ENCODE results near the gene SLC22A23. TPM values are rescaled to one million over a fixed set of nuclear protein-coding genes. Genes with fewer than 3 reads are reported as not detected.

SLC22A23 gene
- total RNA-seq, 1 experiment from 2014 or later = 10.1 TPM

DNA sequence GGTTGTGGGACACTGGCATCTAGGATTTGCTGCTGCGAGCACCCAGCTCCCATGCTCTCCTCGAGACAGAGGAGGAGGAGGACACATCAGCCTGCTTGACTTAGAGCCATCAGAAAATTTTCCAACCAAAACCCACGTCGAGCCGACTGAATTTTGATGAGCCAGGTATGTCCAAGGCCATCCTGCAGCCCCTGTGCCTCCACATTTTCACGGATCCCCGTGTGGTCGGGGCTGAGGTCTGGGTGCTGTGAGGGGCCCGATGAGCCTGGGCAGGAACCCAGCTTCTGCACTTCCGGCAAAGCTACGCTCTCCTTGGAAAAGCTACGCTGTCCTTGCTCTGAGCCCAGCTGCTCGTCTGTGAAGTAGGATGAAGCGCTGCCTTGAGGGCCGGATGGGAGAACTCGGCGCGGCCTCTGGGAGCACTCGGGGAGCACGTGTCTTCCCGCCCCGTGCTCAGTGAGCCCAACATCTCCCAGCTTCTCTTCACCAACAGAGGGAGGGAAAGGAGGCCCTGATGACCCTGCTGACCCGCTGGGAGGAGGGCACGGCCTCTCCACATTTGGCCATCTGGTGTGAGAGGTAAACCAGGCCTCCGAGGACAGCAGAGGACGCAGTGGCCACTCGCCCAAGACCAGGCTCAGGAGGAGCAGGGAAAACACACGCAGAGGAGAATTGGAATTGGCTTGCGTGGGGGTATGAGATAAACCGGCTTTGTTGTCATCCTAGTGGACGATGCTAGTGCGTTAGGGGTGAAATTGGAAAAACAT, 164.2 kb downstream of the SLC22A23 start:
- DNase-seq (ENCODE audit: low read depth) = no peak
- in situ Hi-C loops (cut with HindIII; ENCODE audit: low pct_unique_long_range_greater_than_20kb, low sequenced_read_pairs) = no loop called here

DNA sequence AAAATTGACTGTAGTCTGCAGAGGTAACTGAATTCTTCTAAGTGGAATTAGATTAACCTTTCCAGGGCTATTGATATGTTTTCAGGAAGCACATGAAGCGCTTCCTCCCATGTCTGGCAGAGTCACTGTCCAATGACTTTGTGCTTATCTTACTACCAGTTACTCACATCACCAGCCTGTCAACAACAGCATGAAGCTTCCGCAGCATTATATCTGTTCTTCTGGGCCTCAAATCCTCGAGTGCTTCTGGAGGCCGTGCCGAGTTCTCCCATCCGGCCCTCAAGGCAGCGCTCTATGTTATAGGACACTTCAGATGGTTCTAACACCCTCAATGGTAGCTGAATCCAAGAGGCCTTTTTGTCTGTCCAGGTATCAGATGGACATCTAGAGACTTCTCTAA, 164.9 kb downstream of the SLC22A23 start:
- in situ Hi-C loops (cut with HindIII; ENCODE audit: low pct_unique_long_range_greater_than_20kb, low sequenced_read_pairs) = no loop called here
- DNase-seq (ENCODE audit: low read depth) = no peak

DNA sequence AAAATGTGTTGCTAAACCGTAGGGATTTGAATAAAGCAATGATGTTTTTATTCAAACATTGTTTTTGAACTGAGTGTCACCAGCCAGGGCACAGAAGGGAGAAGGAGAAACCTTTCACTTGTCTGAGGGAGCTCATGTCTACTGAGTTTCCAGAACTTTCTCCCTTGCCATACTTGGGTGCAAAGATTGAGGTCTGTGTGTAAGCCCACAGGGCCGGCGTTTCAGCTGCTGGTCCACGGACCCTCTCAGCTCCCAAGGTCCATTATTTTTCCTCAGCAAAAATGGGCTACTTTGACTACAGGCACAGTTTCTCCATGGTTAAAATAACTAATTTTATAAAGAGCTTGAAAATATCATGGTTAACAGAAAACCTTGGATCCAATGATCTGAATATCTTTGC, 165.5 kb downstream of the SLC22A23 start:
- no peak for DNase-seq (ENCODE audit: low read depth)
- in situ Hi-C loops (cut with HindIII; ENCODE audit: low pct_unique_long_range_greater_than_20kb, low sequenced_read_pairs) = no loop called here

DNA sequence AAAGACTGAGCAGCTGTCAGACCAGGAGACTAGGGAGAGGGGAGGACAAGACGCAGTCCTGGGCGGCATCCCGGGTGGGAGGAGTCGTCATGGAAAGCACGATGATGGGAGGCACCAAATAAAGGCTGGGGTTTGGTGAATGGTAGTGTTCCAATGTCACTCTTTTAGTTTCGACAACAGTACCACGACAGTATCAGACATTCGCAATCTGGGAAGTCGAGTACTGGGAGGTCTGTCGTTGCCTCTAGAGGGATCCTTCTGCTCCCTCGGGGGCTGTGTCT, 166.0 kb downstream of the SLC22A23 start:
- in situ Hi-C loops (cut with HindIII; ENCODE audit: low pct_unique_long_range_greater_than_20kb, low sequenced_read_pairs) = no loop called here
- DNase-seq (ENCODE audit: low read depth) = no peak

DNA sequence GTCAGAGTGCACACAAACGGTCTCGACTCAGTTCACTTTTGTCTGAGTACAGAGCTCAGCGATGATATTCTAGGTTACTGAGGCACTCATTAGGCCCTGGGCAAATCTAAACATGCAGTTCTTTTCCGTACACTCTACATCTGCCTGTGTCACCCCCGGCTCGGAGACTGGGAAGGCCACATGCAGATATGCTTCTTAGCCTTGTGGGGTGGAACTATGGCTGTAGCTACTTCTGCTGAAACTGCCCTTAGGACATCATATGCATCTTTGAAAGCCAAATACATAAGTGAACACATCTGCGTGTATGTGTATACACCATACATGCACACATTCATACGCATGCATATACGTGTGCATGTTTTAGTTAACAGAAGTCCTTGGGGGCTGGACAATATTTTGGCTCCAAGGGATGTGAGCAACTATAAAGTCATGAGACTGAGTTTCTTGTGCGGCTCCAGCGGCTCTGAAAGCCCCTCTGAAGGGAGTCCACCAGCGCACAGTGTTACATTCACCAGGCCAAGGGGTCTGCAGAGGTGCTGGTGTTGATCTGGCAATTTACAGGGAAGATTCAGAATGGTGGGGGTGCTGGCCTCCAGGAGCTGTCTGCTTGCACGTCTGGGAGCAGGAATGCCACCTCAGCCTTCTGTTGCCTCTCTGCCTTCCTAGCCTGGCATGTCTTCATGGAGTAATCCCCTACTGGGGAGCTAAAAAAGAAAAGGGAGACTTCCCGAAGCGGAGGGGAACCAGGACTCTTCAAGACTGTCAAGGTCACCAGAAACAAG, 166.5 kb downstream of the SLC22A23 start:
- in situ Hi-C loops (cut with HindIII; ENCODE audit: low pct_unique_long_range_greater_than_20kb, low sequenced_read_pairs) = no loop called here
- DNase-seq (ENCODE audit: low read depth) = no peak

DNA sequence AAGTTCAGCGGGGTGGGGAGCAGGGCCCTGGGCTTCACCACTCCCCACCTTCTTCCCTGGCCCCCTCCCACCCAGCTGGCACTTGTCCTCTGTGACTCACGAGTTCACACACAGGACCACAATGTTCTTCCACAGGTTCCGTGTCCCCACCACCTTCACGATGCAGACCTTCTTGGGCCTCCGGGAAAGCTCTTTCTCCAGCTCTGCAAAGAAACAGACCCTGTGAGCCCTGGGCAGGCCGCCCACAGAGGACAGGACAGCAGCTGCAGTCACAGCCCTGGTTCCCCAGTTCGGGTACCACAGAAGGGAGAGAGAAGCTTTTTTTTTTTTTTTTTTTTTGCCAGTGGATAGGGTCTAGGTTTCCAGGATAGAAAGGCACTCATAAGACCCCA, 167.2 kb downstream of the SLC22A23 start:
- no peak for DNase-seq (ENCODE audit: low read depth)
- in situ Hi-C loops (cut with HindIII; ENCODE audit: low pct_unique_long_range_greater_than_20kb, low sequenced_read_pairs) = no loop called here

DNA sequence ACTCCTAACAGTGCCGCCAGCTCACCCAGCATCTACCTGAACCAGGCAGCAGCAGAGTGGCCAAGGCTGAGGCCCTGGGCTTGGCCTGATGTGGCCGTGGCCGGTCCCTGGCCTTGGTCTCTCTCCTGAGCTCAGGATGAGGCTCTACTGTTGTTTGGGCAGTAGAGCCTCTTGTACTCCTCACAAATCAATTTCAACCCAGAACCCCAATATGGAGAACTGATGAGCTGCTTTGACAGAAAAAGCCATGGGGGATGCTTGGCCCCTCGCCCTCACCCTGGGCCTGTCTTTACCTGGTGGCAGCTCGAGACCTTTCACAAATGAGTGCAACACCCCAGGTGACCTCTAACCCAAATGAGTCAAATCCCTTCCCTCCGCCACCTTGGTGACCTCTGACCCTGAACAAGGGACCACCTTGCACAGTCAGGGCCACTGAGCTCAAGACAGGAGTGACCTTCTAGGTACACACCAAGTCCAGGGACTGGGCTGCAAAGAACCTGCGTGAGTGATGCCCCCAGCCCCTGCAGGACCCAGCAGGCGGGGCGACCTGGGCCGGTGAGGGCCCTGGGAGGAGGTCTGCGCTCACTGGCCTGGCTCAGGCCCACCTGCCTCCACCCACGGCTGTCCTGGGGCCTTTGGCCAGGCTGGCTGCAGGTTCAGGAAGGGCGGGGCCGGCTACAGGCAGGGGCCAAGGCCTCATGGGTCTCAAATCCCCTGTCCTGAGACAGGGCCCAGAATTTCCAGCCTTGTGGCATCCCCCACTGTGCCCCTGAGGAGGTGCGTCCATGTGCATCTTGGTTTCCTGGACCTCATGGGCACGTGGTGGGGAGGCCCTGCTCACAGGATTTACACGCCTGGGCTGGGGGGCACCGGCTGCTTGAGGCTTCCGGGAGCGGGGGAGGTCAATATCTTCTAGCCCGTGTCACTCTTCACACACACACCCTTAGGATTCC, 167.9 kb downstream of the SLC22A23 start:
- DNase-seq (ENCODE audit: low read depth) = no peak
- in situ Hi-C loops (cut with HindIII; ENCODE audit: low pct_unique_long_range_greater_than_20kb, low sequenced_read_pairs) = no loop called here

DNA sequence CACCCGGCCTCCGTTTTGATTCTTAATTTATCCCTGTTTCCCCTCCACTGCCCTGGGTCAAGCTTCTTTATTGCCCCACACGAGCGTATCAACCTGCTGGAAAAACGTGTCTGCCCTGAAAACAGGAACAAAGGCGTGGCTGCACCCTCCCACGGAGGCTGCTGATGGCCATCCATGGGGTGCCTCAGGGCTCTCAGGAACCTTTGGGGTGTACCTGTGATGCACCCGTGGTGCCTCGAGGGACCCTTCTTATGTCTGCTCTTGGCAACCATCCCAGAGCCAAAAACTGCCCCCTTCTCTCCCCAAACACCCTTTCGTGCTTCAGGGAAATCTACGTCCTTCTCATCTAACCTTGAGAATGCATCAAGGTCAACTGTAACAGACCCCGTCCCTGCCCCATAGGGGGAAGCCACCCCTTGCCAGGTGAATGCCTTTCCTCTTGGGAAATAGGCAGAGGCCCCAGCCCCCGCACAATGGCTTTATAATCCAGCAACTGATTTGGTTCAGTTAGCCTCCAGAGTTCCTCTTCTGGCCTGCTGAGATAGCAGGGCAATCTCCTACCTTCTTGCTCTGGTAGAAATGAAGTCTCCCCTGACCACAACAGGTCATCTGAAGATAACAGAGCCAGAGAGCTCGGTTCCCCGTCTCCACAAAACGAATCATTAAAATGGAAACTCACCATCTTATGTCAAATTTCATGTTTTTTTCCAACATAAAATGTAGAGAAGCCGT, 168.7 kb downstream of the SLC22A23 start:
- in situ Hi-C loops (cut with HindIII; ENCODE audit: low pct_unique_long_range_greater_than_20kb, low sequenced_read_pairs) = no loop called here

DNA sequence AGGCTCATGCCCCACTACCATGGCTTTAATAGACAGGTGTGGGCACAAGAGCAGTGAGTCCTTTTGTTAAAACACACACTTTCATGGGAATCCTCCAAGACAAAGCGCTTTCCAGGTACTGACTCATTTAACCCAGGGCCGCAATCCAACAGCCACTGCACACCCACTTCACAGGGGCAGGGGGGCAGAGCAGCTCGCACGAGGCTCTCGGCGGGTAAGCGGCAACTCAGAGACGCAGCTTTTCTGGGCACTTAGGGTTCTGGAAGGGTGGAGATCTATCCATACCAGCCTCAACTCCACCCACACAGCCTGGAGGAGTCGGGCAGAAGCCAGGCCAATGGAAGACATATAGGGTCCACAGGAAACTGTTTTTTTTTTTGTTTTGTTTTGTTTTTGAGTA, 169.5 kb downstream of the SLC22A23 start:
- in situ Hi-C loops (cut with HindIII; ENCODE audit: low pct_unique_long_range_greater_than_20kb, low sequenced_read_pairs) = no loop called here
- no peak for DNase-seq (ENCODE audit: low read depth)

More for the DNA sequence above, 168.7 kb downstream of the SLC22A23 start:
- DNase-seq (ENCODE audit: low read depth) = no peak

DNA sequence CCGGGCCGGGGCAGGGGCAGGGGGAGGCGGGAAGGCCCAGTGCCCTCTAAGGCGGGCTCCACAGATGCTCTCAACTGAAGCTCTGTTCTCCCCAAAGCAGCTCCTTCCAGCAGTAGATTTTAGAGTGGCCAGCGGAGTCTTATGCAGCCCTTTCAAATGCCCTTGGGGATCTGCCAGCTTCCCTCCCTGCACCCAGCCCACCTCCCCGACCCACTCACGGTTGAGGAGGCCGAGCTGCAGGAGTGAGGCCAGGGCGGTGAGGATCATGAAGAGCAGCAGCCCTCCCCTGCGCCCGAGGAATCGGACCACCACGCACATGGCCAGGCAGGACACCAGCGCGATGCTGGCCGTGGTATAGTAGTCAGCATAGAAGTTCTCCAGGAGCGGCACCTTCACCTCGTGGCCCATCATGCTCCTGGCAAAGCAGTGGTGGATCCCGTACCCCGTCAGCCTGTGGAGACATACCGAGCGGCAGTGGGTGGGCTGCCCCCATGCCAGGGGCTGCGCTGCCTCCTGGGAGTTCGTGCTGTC, 170.1 kb downstream of the SLC22A23 start:
- no peak for DNase-seq (ENCODE audit: low read depth)
- in situ Hi-C loops (cut with HindIII; ENCODE audit: low pct_unique_long_range_greater_than_20kb, low sequenced_read_pairs) = no loop called here

DNA sequence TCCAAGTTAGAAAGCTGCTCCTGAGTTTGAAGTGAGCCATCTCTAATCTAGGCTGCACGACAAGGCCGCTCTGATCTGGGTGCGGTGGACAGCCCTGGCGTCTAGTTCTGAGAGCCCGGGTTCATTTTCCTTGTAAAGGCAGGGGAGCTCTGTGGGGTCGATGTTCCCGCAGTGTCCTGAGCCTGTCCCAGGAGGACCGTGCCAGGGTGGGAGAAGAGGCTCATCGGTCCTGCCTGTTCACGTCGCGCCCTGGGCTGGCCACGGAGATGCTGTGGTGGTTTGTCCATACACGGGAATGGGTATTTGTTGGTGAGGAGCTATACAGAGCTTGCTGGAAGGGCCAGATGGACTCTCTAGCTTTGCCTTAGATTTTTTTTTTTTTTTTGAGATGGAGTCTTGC, 171.1 kb downstream of the SLC22A23 start:
- in situ Hi-C loops (cut with HindIII; ENCODE audit: low pct_unique_long_range_greater_than_20kb, low sequenced_read_pairs) = no loop called here
- DNase-seq (ENCODE audit: low read depth) = no peak

DNA sequence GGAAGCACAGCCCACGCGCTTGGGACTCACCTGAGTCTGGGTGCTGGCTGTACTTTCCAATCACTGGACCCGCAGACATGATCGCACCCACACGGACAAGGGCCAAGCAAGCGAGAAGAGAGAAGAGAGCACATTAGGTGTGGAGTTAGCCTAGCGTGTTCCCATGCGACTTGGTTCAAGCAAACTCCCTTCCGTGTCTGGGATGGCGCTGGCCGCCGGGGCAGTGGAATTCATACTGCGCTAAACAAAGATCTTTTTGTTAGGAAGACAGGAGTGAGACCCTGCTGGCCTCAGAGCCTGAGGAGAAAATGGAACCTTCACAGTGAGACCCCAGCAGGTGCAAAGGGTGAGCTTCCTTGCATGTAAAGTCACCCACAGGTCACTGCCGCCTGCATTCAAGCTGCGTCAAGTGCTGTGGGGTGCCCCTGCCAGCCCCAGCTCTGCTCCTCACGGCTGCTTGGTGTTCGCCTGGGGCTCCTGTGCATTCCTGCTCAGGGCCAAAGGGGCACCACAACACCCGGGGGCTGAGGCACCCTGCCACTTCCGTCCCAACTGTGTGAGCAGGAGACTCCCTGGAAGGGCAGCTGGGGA, 171.7 kb downstream of the SLC22A23 start:
- in situ Hi-C loops (cut with HindIII; ENCODE audit: low pct_unique_long_range_greater_than_20kb, low sequenced_read_pairs) = no loop called here

DNA sequence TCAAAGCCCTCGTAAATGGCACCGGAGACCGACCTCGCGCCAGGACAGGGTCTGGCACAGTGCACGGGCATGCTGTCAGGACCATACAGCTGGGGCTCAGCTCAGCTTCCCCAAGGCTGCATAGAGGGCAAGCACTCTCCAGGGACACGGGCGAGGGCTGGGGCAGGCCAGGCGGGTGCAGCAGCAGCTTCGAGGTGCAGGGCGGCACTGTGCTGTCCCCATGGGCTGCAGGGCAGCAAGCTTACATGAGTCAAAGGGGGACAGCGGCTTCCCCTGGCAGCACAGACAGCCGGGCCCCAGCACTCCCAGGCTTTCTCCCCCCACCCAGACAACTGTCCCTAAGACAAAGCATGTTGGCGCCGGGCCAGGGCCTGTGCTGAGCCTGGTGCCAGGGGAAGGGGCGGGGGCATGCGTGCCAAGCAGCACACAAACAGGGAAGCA, 172.4 kb downstream of the SLC22A23 start:
- in situ Hi-C loops (cut with HindIII; ENCODE audit: low pct_unique_long_range_greater_than_20kb, low sequenced_read_pairs) = no loop called here
- DNase-seq (ENCODE audit: low read depth) = no peak

More for the DNA sequence above, 171.7 kb downstream of the SLC22A23 start:
- no peak for DNase-seq (ENCODE audit: low read depth)

DNA sequence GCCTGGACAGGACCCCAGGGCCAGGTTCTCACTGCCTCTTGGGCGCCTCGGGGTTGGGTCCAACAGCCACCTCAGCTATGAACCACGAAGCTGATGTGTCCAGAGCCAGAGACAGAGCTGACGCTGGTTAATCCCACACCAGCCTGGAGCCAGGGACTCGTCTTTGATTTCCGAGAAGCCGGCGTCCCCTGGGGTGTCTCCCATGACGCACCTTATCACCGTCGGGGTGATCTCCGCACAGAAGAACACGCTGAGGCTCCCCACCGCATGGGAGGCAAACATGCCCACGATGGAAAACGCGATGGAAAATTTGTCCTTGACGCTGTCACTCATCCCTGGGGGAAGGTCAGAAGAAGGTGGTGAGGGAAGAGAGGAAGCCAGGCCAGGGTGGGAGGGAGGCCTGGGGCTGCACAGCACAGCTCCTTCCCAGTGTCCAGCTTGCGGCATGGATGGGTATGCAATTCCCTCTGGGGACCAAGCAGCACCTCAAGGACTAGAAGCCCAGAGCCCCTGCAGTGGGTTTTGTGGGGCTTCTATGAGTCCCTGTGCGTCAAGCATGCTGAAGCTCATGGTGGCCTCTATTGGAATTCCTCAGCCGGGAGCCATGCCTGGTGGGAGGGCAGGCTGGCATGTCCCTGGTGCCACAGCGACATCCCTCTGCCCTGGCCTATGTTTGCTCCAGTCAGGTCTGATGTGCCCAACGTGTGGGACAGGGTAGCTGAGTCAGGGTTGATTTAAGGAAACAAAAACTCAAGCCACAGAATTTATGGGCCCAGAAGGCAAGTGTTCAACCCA, 173.0 kb downstream of the SLC22A23 start:
- DNase-seq (ENCODE audit: low read depth) = no peak
- in situ Hi-C loops (cut with HindIII; ENCODE audit: low pct_unique_long_range_greater_than_20kb, low sequenced_read_pairs) = no loop called here

DNA sequence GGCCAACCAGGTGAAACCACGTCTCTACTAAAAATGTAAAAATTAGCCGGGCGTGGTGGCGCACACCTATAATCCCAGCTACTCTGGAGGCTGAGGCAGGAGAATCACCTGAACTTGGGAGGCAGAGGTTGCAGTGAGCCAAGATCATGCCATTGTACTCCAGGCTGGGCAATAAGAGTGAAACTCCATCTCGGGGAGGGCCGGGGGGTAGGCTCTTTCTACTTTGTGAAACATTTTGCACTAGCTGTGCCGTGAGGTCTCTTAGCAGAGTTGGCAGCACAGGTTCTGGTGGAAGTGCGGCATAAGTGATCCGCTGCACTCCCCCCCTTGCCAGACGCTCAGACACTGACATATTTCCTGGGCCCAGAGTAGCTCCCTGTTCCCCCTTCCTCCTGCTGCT, 173.6 kb downstream of the SLC22A23 start:
- in situ Hi-C loops (cut with HindIII; ENCODE audit: low pct_unique_long_range_greater_than_20kb, low sequenced_read_pairs) = no loop called here
- DNase-seq (ENCODE audit: low read depth) = no peak

DNA sequence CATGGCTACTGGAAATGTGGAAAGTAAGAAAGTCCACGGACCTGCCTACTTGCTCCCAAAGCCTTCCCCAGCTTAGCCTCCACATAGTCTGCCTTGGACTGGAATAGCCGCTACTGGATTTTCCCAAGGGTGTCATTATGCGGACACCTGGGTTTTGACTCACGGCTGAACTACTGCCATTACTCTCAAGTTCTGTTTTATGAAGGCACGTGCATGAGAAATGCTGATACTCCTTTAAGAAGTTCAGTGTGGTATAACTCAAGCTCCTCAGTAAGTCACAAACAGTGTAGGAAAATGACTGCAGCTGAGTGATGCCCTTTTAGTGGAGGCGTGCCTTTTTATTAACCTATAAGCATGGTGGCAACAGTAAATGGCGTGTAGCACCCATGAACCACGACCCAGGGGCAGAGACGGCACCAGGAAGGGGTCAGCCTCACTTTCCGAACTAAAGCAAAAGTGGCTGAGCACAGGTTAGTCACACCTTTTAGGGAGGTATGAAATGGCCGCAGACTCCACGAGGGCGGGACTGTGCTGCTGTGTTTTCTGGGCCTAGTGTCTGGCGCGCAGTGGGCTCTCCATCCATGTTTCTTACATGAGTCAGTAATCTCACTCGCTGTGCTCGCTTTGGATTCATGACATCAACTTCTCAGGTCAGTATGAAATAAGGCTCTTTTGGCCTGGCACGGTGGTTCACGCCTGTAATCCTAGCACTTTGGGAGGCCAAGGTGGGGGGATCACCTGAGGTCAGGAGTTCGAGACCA, 174.2 kb downstream of the SLC22A23 start:
- DNase-seq (ENCODE audit: low read depth) = no peak
- in situ Hi-C loops (cut with HindIII; ENCODE audit: low pct_unique_long_range_greater_than_20kb, low sequenced_read_pairs) = no loop called here

Measured in Caki2 (cell line).